Lower leg skin (tissue), 3 donors: ENCODE results near the gene FCAMR.

Experiments
- POLR2A ChIP-seq, 2 donors: fragments of 450-650 bp; IDR thresholded peaks; one replicate each; pipeline ENCODE4 v1.6.1; 2016 to 2017; ENCODE audit warnings: antibody characterized with exemption in 2 of 2, mild to moderate bottlenecking in 1 of 2, moderate library complexity in 1 of 2
- TF ChIP-seq, protein P1 (sequence below), 3 donors: fragments of 450-650 bp; IDR thresholded peaks; one replicate each; pipeline ENCODE4 v1.5.1; 2016; ENCODE audit warnings: antibody characterized with exemption in 3 of 3, mild to moderate bottlenecking in 3 of 3, moderate library complexity in 2 of 3

- TF ChIP-seq, protein P1, sequence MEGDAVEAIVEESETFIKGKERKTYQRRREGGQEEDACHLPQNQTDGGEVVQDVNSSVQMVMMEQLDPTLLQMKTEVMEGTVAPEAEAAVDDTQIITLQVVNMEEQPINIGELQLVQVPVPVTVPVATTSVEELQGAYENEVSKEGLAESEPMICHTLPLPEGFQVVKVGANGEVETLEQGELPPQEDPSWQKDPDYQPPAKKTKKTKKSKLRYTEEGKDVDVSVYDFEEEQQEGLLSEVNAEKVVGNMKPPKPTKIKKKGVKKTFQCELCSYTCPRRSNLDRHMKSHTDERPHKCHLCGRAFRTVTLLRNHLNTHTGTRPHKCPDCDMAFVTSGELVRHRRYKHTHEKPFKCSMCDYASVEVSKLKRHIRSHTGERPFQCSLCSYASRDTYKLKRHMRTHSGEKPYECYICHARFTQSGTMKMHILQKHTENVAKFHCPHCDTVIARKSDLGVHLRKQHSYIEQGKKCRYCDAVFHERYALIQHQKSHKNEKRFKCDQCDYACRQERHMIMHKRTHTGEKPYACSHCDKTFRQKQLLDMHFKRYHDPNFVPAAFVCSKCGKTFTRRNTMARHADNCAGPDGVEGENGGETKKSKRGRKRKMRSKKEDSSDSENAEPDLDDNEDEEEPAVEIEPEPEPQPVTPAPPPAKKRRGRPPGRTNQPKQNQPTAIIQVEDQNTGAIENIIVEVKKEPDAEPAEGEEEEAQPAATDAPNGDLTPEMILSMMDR (IDR thresholded peaks at IDR 0.05), result no peak
- TF ChIP-seq POLR2A (IDR thresholded peaks at IDR 0.05), result no peak
Measured at GRCh38 chr1:206922524-206922923, 47.7 kb downstream of the FCAMR start.
